Thoracic aorta (tissue), 2 donors: ENCODE data around the gene TDRKH. TPM values are rescaled to one million over a fixed set of nuclear protein-coding genes. Genes with fewer than 3 reads are reported as not detected.

Experiments
- ATAC-seq: fragments of 150-250 bp; one replicate; pipeline ENCODE4 v1.8.0; 2017; ENCODE audit warnings: low read depth; ENCODE audit not compliant: insufficient number of reproducible peaks, low FRiP score
- DNase-seq: peaks from one replicate; pipeline ENCODE4 v3.0.0-alpha.2; 2020; ENCODE audit warnings: low spot score
- H3K27ac ChIP-seq, 2 donors: fragments of 200-600 bp; sonication (generic); 1 replicate in 1 of 2; 2 replicates in 1 of 2; pipeline ENCODE4 v1.5.1; 2016; ENCODE audit warnings: mild to moderate bottlenecking in 2 of 2, moderate library complexity in 2 of 2
- H3K27me3 ChIP-seq: fragments of 200-600 bp; sonication (generic); replicated peaks from 2 replicates; pipeline ENCODE4 v1.6.0; 2016; ENCODE audit warnings: mild to moderate bottlenecking; ENCODE audit not compliant: insufficient read depth
- H3K36me3 ChIP-seq: fragments of 200-600 bp; sonication (generic); one replicate; pipeline ENCODE4 v1.5.1; 2016
- H3K4me1 ChIP-seq, 2 donors: fragments of 200-600 bp; sonication (generic); 1 replicate in 1 of 2; 2 replicates in 1 of 2; pipeline versions ENCODE4 v1.5.1 to v1.6.0; 2016; ENCODE audit warnings: low read depth in 2 of 2, mild to moderate bottlenecking in 1 of 2; ENCODE audit not compliant: control insufficient read depth in 1 of 2
- H3K4me3 ChIP-seq: fragments of 200-600 bp; sonication (generic); 2 replicates; pipeline ENCODE4 v1.5.1; 2016; ENCODE audit warnings: mild to moderate bottlenecking
- H3K9me3 ChIP-seq: fragments of 200-600 bp; sonication (generic); 2 replicates; pipeline ENCODE4 v1.5.1; 2016
- total RNA-seq, 2 donors: library from RNA; depleted of rRNA; stranded (reverse); fragments of >200 nt; gene quantifications; one replicate each; pipeline versions ENCODE4 v1.1.0 to v1.2.3, GENCODE V29; 2016
- TF ChIP-seq, protein P1 (sequence below): fragments of 200-600 bp; sonication (generic); IDR thresholded peaks from one replicate; pipeline ENCODE4 v1.5.1; 2019; ENCODE audit warnings: antibody characterized with exemption

Gene TDRKH
- total RNA-seq, 2 donors from 2014 or later: 3.1 to 3.2 TPM

DNA sequence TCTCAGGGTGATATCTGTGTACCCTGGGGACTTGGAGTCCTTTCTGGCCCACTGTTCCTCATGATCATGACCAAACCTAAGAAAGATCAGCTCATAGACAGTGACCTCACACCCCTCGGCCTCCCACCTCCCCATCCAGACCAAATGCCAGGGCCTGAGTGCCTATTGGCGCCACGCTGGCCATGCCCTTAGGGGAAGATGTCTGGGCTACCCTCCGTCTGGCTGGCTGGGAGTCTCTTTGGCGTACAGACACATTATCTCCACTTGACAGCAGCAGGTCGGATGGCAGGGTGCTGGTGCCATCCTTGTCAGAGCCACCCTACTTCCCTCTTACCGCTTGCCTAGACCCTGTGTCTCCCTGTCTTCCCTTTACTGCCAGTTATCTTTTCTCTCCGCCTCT lies 32.9 kb upstream of the TDRKH start:
- DNase-seq (no peak), ATAC-seq (no peak)
- H3K4me3 ChIP-seq: no peak overlapping the region
- no peak overlapping the region for H3K27ac ChIP-seq
- no peaks in the 10 kb centered on the region for H3K27me3 ChIP-seq
- TF ChIP-seq, protein P1, sequence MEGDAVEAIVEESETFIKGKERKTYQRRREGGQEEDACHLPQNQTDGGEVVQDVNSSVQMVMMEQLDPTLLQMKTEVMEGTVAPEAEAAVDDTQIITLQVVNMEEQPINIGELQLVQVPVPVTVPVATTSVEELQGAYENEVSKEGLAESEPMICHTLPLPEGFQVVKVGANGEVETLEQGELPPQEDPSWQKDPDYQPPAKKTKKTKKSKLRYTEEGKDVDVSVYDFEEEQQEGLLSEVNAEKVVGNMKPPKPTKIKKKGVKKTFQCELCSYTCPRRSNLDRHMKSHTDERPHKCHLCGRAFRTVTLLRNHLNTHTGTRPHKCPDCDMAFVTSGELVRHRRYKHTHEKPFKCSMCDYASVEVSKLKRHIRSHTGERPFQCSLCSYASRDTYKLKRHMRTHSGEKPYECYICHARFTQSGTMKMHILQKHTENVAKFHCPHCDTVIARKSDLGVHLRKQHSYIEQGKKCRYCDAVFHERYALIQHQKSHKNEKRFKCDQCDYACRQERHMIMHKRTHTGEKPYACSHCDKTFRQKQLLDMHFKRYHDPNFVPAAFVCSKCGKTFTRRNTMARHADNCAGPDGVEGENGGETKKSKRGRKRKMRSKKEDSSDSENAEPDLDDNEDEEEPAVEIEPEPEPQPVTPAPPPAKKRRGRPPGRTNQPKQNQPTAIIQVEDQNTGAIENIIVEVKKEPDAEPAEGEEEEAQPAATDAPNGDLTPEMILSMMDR: no peak
- H3K9me3 ChIP-seq: no peaks in the 10 kb centered on the region
- no peaks in the 10 kb centered on the region for H3K4me1 ChIP-seq
- H3K36me3 ChIP-seq: no peaks in the 10 kb centered on the region

DNA sequence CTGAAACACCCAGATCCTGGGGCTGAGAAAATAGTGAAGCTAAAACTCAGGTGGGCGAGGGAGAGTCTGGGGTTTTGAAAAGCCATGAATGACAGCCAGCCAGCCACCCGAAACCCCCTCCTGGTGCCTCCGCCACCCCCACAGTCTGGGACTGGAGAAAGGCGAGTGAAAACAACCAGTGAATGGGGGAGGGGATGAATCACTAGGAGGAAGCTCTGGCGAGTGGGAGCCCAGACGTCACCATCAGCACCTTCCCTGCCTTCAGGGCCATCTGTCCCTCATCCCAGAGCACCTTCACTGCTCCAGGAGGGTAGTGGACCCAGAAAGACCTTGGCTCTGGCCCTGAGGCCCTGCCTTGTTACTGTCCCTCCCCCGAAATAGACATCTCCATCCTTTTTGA lies 32.1 kb upstream of the TDRKH start:
- no peak overlapping the region for H3K4me3 ChIP-seq
- no peak for DNase-seq
- ATAC-seq: no peak

DNA sequence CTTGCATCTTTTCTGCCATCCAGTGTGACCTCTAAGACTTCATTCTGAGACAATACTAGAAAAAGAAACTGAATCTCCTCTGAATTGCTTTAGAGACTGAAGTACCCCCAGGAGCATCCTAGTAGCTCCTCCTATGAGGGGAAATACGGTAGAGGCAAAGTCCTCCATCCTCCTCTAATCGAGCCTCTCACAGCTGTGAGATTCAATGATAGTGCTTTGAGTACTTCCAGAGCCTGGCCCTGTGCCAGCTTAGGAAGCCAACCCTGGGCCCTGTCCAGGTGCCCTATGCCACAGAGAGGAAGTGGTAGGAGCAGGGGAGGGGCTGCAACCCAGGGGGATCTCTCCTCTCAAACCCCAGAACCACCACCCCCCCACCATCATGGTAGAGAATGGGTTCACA lies 30.6 kb upstream of the TDRKH start:
- H3K4me3 ChIP-seq: no peak overlapping the region
- DNase-seq (no peak), ATAC-seq (no peak)
- H3K4me1 ChIP-seq: no peaks in the 10 kb centered on the region
- TF ChIP-seq, protein P1: no peak
- no peak overlapping the region for H3K27ac ChIP-seq
- no peaks in the 10 kb centered on the region for H3K36me3 ChIP-seq
- H3K9me3 ChIP-seq: no peaks in the 10 kb centered on the region
- H3K27me3 ChIP-seq: no peaks in the 10 kb centered on the region

More for the DNA sequence above, 32.1 kb upstream of the TDRKH start:
- Histone ChIP-seq H3K9me3 (no peaks in the 10 kb centered on the region), H3K4me1 (no peaks in the 10 kb centered on the region), H3K27me3 (no peaks in the 10 kb centered on the region), H3K36me3 (no peaks in the 10 kb centered on the region), H3K27ac (no peak overlapping the region)
- TF ChIP-seq, protein P1: no peak

DNA sequence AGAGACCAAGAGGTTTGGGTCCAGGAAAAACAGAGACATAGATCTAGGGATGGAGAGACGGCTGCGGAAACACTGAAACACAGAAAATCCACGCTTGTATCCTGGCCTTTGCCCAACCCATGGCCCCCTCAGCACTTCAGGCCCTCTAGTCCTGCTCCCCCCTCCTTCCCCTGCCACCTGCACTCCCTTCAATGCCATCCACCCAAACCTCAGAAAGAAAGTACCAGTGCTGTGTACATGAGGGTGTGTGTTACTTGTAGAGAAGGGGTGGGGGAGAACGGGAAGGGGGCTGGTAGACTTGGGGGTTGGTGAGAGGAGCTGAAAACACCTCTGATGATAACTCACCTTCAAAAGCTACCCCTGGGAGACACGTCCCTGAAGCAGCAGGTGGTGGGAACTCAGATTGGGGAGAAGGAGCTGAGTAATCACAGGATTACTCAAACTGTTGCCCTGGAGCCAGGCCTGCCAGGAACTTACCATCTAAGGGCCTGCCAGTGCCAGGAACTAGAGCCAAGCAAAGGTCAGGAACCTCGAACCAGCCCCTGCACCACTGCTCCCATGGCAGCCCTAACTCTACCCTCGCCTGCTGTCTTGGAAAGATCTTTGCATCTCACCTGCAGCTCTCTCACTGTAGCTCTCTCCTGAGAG lies 29.8 kb upstream of the TDRKH start:
- DNase-seq (no peak), ATAC-seq (no peak)
- Histone ChIP-seq H3K4me3 (no peak overlapping the region), H3K27ac (no peak overlapping the region), H3K27me3 (no peaks in the 10 kb centered on the region), H3K36me3 (no peaks in the 10 kb centered on the region), H3K9me3 (no peaks in the 10 kb centered on the region), H3K4me1 (no peaks in the 10 kb centered on the region)
- TF ChIP-seq, protein P1: no peak

DNA sequence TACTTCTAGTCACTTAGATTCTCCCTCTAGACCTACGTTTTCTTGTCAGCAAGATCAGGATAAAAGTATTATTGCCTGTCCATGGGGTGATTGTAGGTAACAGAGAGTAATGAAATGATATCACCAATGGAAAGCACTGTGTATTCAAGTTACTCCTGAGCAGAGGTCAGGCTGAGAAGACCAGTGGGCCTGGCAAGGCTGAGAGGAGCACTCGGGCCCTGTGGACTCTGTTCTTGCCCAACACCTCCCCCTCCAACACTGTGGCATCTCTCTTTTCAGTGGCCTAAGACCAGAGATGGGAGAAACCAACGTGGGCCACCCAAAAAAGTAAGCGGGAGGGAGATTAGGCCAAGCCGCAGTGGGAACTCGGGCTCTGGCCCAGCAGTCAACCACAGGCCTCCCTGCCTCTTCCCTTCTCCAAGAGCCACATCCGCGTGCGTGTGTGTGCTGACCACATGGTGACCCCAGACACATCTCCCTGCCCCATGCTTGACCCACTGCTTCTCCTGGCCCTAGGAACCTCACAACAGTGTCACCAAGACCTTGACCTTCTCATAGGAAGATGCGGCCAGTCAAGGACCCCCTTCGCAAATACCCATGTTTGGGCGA lies 29.0 kb upstream of the TDRKH start:
- Histone ChIP-seq H3K4me1 (no peaks in the 10 kb centered on the region), H3K36me3 (no peaks in the 10 kb centered on the region), H3K9me3 (no peaks in the 10 kb centered on the region), H3K4me3 (no peak overlapping the region), H3K27me3 (no peaks in the 10 kb centered on the region), H3K27ac (no peak overlapping the region)
- ATAC-seq (no peak), DNase-seq (no peak)
- TF ChIP-seq, protein P1: no peak
